ENCODE results near the gene ATAD2B.
"Not testable (repeated sequence)": the region's sequence is repeated elsewhere in the genome, so short reads cannot be mapped to it uniquely, and the experiment has no call there.

Gene ATAD2B

GRCh38 chr2:23745068-23745725, 181.7 kb downstream of the ATAD2B start:
- DNase-seq (ENCODE audit: low read depth) = no peak

- DNase-seq (ENCODE audit: low read depth) = not testable (repeated sequence)
These were observed 190.1 kb downstream of the ATAD2B start for GRCh38 chr2:23736783-23737182.

GRCh38 chr2:23734416-23734815, 192.5 kb downstream of the ATAD2B start:
- DNase-seq (ENCODE audit: low read depth) = no peak

DNA sequence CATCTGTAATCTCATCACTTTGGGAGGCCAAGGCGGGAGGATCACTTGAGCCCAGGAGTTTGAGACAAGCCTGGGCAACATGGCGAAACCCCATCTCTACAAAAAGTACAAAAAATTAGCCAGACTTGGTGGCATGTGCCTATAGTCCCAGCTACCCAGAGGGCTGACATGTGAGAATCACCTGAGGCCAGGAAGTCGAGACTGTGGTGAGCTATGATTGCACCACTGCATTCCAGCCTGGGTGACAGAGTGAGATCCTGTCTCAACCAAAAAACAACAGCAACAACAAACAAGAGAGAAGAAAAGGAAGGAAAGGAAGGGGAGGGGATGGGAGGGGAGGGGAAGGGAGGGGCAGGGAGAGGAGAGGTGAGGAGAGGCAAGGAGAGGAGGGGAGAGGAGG, 203.9 kb downstream of the ATAD2B start:
- DNase-seq (ENCODE audit: low read depth) = not testable (repeated sequence)

- DNase-seq (ENCODE audit: low read depth) = no peak
These were observed 204.7 kb downstream of the ATAD2B start for GRCh38 chr2:23722255-23722654.

GRCh38 chr2:23721454-23721826, 205.5 kb downstream of the ATAD2B start:
- DNase-seq (ENCODE audit: low read depth) = no peak

GRCh38 chr2:23720705-23721453, 206.0 kb downstream of the ATAD2B start:
- no peak for DNase-seq (ENCODE audit: low read depth)

GRCh38 chr2:23719716-23720115, 207.2 kb downstream of the ATAD2B start:
- DNase-seq (ENCODE audit: low read depth) = no peak

- DNase-seq (ENCODE audit: low read depth) = no peak
These were observed 207.8 kb downstream of the ATAD2B start for GRCh38 chr2:23718931-23719700.

DNA sequence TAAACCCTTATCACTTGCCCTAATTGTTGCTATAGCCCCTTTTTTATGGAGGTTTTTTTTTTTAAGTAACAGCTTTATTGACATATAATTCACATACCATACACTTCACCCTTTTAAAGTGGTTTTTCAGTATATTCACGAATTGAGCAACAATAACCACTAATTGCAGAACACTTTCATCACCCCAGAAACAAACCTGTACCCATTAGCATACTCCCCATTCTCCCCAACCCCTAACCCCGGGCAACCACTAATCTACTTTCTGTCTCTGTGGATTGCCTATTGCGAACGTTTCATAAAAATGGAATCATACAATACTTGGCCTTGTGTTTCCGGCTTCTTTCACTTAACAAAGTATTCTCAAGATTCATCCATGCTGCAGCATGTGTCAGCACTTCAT, 213.6 kb downstream of the ATAD2B start:
- no peak for DNase-seq (ENCODE audit: low read depth)

- DNase-seq (ENCODE audit: low read depth) = no peak
These were observed 214.2 kb downstream of the ATAD2B start for GRCh38 chr2:23712756-23713151.

- peak; percentile 23 for DNase-seq (ENCODE audit: low read depth)
These were observed 214.8 kb downstream of the ATAD2B start for GRCh38 chr2:23711979-23712755.

GRCh38 chr2:23709311-23709710, 217.6 kb downstream of the ATAD2B start:
- DNase-seq (ENCODE audit: low read depth) = no peak

DNA sequence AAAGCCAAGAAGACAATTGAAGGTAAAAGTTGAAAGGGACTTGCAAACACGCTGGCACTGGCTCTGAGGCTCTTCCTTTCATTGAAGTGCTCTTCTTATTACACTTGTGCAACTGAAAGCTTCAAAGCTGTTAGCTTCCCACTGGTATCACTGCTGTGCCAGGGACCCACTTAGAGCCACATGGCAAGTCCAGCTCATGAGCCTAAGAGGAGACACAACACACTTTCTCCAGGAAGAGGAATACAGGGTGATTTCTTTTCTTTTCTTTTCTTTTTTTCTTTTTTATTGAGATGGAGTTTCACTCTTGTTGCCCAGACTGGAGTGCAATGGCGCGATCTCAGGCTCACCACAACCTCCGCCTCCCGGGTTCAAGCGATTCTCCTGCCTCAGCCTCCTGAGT, 218.2 kb downstream of the ATAD2B start:
- DNase-seq (ENCODE audit: low read depth) = no peak

DNA sequence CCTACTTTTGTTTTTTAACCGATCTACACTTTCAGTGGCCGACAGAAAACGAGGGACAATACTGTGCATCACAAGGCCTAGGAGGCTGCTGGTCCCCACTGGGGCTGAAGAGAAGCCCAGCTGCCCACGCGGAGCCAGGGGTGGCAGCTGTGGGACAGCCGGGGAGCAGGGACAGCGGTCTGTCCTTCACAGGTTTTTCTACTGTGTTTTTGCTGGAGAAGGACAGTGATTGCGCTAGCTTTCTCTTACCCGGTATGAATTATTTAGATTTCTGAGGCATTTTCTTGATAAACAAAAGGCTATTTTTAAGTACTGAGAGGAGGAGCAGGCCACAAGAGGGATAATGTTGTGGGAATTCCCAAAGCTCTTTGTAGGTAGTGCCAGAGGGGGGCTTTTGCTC, 219.8 kb downstream of the ATAD2B start:
- no peak for DNase-seq (ENCODE audit: low read depth)

- no peak for DNase-seq (ENCODE audit: low read depth)
These were observed 220.3 kb downstream of the ATAD2B start for GRCh38 chr2:23706613-23707078.

DNA sequence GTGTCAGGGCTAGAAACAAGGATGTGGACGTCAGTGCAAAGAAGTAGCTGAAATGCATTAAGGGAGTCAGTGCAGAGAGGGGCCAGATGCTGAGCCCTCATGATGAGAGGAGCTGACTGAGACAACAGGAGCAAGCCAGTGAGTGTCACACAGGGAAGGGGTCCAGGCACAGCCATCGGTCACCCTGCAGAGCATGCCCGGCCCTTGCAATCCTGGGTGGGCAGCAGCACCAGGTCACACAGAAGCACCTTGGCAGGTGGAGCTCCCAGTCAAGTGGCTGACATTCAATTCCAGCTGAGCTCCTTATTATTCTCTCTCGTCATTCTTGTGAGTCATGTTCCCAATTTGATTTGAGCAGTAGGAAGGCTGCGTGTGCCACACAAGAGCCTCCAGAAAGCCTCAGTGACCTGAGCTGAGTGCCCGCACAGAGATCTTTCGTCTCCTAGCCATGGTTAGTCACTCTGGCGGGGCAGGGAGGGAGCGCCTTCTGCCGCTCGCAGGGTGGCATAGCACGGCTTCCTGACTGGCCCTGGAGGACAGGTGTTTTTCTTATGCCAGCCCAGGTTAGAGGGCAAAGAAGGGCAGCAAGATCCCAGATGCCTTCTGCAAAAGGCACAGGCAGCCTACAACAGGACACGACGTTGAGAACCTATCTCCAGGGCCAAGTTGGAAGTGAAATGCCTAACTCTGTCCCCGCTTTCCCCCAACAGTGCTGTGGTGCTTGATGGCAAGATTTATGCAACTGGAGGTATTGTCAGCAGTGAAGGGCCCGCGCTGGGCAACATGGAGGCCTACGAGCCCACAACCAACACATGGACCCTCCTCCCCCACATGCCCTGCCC, 220.9 kb downstream of the ATAD2B start:
- no peak for DNase-seq (ENCODE audit: low read depth)

DNA sequence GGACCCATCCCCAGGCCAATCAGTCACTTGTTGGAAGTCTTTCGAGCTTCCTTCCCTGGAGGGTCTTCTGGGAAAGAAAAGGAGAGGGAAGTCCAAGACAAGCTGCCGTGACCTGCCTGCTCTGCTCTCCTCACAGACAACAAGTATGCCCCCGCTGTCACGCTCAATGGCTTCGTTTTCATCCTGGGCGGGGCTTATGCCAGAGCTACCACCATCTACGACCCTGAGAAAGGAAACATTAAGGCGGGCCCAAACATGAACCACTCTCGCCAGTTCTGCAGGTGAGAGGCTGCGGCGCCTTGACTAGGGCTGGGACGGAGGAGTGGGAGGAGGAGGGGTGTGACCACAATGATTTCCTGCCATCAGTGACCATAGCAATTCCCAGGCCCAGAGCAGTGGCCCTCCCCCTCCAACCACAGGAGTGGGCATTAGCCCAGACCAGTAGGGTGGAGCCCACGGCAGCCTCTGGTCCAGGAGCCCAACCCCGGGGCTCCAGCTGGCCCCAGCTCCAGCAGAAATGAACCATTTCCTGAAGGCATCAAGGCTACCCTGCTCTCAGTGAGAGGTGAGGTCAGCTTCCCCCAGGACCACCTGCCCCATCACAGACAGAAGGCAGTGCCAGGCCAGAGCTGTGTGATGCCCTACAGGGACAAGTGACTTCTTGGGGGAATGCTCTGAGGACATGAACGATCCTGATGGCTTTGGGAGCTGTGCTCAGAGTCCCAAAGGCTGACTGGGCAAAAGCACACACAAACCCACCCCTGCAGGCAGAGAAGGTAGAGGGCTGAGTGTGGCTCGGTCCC, 223.1 kb downstream of the ATAD2B start:
- no peak for DNase-seq (ENCODE audit: low read depth)

DNA sequence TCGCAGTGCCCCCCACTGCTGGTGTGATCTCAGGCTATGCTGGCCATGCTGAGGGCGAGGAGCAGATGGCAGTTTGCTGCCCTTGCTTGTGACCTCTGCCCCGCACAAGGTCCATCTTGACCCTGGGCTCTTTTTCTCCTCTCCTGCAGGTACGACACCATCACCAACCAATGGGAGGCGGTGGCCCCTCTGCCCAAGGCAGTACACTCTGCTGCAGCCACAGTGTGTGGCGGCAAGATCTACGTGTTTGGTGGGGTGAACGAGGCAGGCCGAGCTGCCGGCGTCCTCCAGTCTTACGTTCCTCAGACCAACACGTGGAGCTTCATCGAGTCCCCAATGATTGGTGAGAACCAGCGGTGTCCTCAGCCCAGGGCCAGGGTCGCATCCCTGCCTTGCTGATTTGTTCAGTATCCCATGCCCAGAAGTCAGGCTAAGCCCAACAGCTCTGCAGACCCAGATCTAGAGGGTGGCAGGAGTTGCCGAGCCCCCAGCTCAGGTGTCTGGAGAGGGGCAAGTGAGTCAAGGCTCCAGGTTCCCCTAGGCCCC, 223.8 kb downstream of the ATAD2B start:
- DNase-seq (ENCODE audit: low read depth) = no peak

GRCh38 chr2:23700627-23701026, 226.3 kb downstream of the ATAD2B start:
- no peak for DNase-seq (ENCODE audit: low read depth)

Measured in fibroblast of the conjunctiva (primary cell).